Testis (tissue), 3 donors: ENCODE results near the gene RGL4. TPM values are rescaled to one million over a fixed set of nuclear protein-coding genes. Genes with fewer than 3 reads are reported as not detected.

Experiments
- DNase-seq: peaks from one replicate; pipeline ENCODE4 v3.0.0-alpha.2; 2019
- H3K27ac ChIP-seq, 2 donors: fragments of 200-600 bp; sonication (generic); one replicate each; pipeline ENCODE4 v1.5.1; 2019
- H3K27me3 ChIP-seq: fragments of 200-600 bp; sonication (generic); one replicate; pipeline ENCODE4 v1.5.1; 2019
- H3K36me3 ChIP-seq: fragments of 200-600 bp; sonication (generic); one replicate; pipeline ENCODE4 v1.5.1; 2017; ENCODE audit warnings: low read depth; ENCODE audit errors: missing control alignments
- H3K4me1 ChIP-seq: fragments of 200-600 bp; sonication (generic); one replicate; pipeline ENCODE4 v1.5.1; 2019
- H3K4me3 ChIP-seq, 2 donors: fragments of 200-600 bp; sonication (generic); one replicate each; pipeline ENCODE4 v1.5.1; 2017 to 2019
- H3K9me3 ChIP-seq: fragments of 200-600 bp; sonication (generic); one replicate; pipeline ENCODE4 v1.5.1; 2017
- CTCF ChIP-seq, 3 experiments: fragments of 450-650 bp in 2 of 3; fragments of 200-600 bp in 1 of 3; sonication (generic) in 1 of 3; IDR thresholded peaks; one replicate each; pipeline ENCODE4 v1.5.1; 2016 to 2019; ENCODE audit warnings: antibody characterized with exemption in 3 of 3, mild to moderate bottlenecking in 2 of 3, moderate library complexity in 1 of 3
- POLR2A ChIP-seq: fragments of 450-650 bp; IDR thresholded peaks from one replicate; pipeline ENCODE4 v1.6.1; 2017; ENCODE audit warnings: antibody characterized with exemption, mild to moderate bottlenecking, moderate library complexity
- WGBS, 2 donors: methylation state at CpG; one replicate each; pipeline ENCODE4 v1.1.5; 2018; 5-methylcytosine and 5-hydroxymethylcytosine counted together
- intact Hi-C: fragments of 100-400 bp; cut with DNase I; formaldehyde crosslinking; loops from one replicate; pipeline ENCODE4 v1.15.1; 2023; ENCODE audit warnings: low total_unique reads
- polyA plus RNA-seq: library from polyadenylated mRNA; stranded (reverse); fragments of 350-450 nt; fragmentation: Illumina TruSeq; extraction: RNeasy Lipid Tissue Mini Kit (QIAGEN cat#74804); gene quantifications from one replicate; pipeline ENCODE4 v1.2.3, GENCODE V29; 2014; ENCODE audit warnings: low read depth, low replicate concordance; ENCODE audit not compliant: insufficient read depth
- total RNA-seq, 2 donors: library from RNA; depleted of rRNA; stranded (reverse); fragments of >200 nt; gene quantifications; one replicate each; pipeline ENCODE4 v1.2.3, GENCODE V29; 2016

Gene RGL4
- total and polyA plus RNA-seq, 3 donors from 2014 or later = 5.3 to 10.1 (median 8.1) TPM

- 65 to 68% methylated on average over 7 of the region's 7 CpGs for WGBS, 2 donors
- no peaks in the 10 kb centered on the region for H3K36me3 ChIP-seq
- H3K27ac ChIP-seq = peak overlapping the region in 1 of 2 donors; percentile 29
- DNase-seq = peak; percentile 86
- H3K4me3 ChIP-seq = no peak overlapping the region
- TF ChIP-seq CTCF (IDR thresholded peaks at IDR 0.05) (no peak), POLR2A (no peak)
- no peaks in the 10 kb centered on the region for H3K4me1 ChIP-seq
- H3K9me3 ChIP-seq = no peaks in the 10 kb centered on the region
- H3K27me3 ChIP-seq = no peaks in the 10 kb centered on the region
- intact Hi-C loops = no loop called here
Observed at GRCh38 chr22:23700706-23701105, 9.9 kb downstream of the RGL4 start.

- Histone ChIP-seq H3K9me3 (no peaks in the 10 kb centered on the region), H3K27ac (no peak overlapping the region), H3K36me3 (no peaks in the 10 kb centered on the region), H3K4me3 (no peak overlapping the region), H3K27me3 (no peaks in the 10 kb centered on the region), H3K4me1 (no peaks in the 10 kb centered on the region)
- 93 to 97% methylated on average over 5 of the region's 5 CpGs for WGBS, 2 donors
- no peak for TF ChIP-seq CTCF (IDR thresholded peaks at IDR 0.05)
- no peak for TF ChIP-seq POLR2A
- intact Hi-C loops = no loop called here
- no peak for DNase-seq
Observed at GRCh38 chr22:23704062-23704461, 13.2 kb downstream of the RGL4 start.

- Histone ChIP-seq H3K4me1 (no peaks in the 10 kb centered on the region), H3K27ac (no peak overlapping the region), H3K4me3 (no peak overlapping the region), H3K9me3 (no peaks in the 10 kb centered on the region), H3K36me3 (no peaks in the 10 kb centered on the region), H3K27me3 (no peaks in the 10 kb centered on the region)
- no peak for TF ChIP-seq POLR2A
- no peak for TF ChIP-seq CTCF (IDR thresholded peaks at IDR 0.05)
- intact Hi-C loops = no loop called here
- no peak for DNase-seq
- WGBS, 2 donors = 95 to 98% methylated on average over 3 of the region's 3 CpGs
Observed at GRCh38 chr22:23704829-23705228, 14.0 kb downstream of the RGL4 start.

- Histone ChIP-seq H3K4me3 (no peak overlapping the region), H3K4me1 (no peaks in the 10 kb centered on the region), H3K27me3 (no peaks in the 10 kb centered on the region), H3K36me3 (no peaks in the 10 kb centered on the region), H3K9me3 (no peaks in the 10 kb centered on the region), H3K27ac (no peak overlapping the region)
- intact Hi-C loops = no loop called here
- WGBS, 2 donors = 91 to 93% methylated on average over 3 of the region's 3 CpGs
- no peak for DNase-seq
- TF ChIP-seq POLR2A = no peak
- TF ChIP-seq CTCF (IDR thresholded peaks at IDR 0.05) = no peak
Observed at GRCh38 chr22:23705358-23705757, 14.5 kb downstream of the RGL4 start.

- intact Hi-C loops = no loop called here
- H3K4me3 ChIP-seq = no peak overlapping the region
- no peak overlapping the region for H3K27ac ChIP-seq
- no peaks in the 10 kb centered on the region for H3K9me3 ChIP-seq
- H3K27me3 ChIP-seq = no peaks in the 10 kb centered on the region
- TF ChIP-seq CTCF (IDR thresholded peaks at IDR 0.05) (no peak), POLR2A (no peak)
- H3K36me3 ChIP-seq = no peaks in the 10 kb centered on the region
- WGBS, 2 donors = 88 to 93% methylated on average over 1 of the region's 1 CpG
- no peak for DNase-seq
- no peaks in the 10 kb centered on the region for H3K4me1 ChIP-seq
Observed at GRCh38 chr22:23708270-23708669, 17.5 kb downstream of the RGL4 start.
